ENCODE results near the gene ADCK1.
"Not testable (repeated sequence)": the region's sequence is repeated elsewhere in the genome, so short reads cannot be mapped to it uniquely, and the experiment has no call there.

The ADCK1 gene, protein sequence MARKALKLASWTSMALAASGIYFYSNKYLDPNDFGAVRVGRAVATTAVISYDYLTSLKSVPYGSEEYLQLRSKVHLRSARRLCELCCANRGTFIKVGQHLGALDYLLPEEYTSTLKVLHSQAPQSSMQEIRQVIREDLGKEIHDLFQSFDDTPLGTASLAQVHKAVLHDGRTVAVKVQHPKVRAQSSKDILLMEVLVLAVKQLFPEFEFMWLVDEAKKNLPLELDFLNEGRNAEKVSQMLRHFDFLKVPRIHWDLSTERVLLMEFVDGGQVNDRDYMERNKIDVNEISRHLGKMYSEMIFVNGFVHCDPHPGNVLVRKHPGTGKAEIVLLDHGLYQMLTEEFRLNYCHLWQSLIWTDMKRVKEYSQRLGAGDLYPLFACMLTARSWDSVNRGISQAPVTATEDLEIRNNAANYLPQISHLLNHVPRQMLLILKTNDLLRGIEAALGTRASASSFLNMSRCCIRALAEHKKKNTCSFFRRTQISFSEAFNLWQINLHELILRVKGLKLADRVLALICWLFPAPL

GRCh38 chr14:77799863-77800730, at the start of gene ADCK1:
Gene ADCK1, plus strand, starts transcription at chr14:77800109. Its CDS starts 18,870 bp downstream, at chr14:77818979.
- DNase-seq = peak; percentile 96

DNA sequence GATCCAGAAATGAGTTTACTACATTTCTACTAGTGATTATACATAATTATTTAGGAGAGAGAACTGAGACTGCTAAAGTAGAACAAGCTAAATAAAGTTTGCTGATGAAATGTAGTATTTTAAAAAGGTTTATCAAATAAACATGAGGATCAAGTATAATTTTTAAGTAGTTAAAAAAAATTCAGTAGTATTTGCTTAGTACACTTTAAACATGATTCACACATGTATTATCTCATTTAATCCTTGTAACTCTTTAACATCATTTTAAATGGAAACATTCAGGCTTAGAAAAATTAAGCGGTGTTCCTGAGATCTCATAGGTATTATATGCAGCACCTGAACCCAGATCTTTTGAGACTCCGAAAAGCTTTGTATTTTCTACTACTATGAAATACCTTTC, 47.6 kb upstream of the ADCK1 start:
- DNase-seq = no peak

GRCh38 chr14:77752799-77753516, 47.0 kb upstream of the ADCK1 start:
- no peak for DNase-seq

DNA sequence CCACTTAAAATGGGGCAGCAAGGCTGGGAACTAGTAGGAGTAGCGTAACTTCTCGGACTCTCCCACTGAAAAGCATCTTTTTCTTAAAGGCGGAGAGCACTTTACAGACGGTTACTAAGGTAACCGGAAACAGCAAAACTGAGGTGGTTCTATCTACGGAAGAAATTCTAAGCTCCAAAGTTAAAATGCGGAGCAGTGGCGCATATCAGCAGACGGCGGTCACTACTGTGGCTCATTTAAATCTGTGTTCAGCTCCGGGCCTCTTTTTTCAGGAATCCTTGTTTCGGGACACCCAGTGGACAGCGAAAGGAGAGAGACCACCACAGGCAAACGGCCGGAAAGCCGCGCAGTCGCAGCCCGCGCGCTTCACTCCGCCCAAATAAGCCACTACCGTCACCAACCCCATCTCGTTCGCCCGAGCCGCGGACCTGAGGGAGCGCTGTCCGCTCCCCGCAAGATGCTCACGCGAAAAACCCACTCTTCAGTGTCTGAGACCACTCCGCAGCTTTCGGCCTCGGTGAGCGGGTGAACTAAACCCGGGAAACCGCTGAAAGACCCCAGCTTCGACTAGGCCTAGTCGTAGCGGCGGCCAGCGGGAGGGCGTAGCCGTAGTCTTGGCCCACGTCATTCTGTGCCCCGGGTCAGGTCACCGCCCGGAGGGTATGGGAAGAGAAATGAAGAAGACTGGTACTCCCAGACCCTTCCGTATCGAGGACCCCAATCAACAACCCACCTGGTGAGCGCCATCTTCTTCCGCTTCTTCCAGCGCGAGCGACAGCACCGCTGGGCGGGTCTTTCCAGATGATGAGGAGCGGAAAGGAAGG, 39.3 kb upstream of the ADCK1 start, which contains the start of gene SNW1:
Gene SNW1, minus strand, starts transcription at position 776 of the 824 bp plus-strand sequence. Its CDS starts 29 bp downstream, at position 747.
- peak; percentile 99 for DNase-seq

GRCh38 chr14:77761205-77761931, 38.5 kb upstream of the ADCK1 start:
- DNase-seq = peak; percentile 49

DNA sequence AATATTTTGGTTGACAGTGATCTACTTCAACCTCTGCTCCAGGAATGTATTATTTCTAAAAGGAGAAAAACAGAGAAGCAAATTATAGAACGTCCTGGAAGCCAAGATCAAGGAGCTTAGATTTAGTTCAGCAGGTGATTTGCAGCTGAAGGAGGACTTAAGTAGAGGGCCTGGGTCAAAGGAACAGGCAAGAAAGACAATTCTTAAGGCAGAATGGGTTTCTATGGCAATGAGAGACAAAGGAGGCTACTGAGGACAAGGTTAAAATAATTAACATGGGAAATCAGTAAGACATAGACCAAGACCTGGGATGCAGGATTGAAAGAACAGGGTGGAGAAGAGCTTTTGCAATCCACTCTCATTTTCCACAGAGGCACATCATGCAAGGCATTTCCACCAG, 36.6 kb upstream of the ADCK1 start:
- no peak for DNase-seq

- DNase-seq = no peak
These were observed 35.9 kb upstream of the ADCK1 start for GRCh38 chr14:77763978-77764377.

DNA sequence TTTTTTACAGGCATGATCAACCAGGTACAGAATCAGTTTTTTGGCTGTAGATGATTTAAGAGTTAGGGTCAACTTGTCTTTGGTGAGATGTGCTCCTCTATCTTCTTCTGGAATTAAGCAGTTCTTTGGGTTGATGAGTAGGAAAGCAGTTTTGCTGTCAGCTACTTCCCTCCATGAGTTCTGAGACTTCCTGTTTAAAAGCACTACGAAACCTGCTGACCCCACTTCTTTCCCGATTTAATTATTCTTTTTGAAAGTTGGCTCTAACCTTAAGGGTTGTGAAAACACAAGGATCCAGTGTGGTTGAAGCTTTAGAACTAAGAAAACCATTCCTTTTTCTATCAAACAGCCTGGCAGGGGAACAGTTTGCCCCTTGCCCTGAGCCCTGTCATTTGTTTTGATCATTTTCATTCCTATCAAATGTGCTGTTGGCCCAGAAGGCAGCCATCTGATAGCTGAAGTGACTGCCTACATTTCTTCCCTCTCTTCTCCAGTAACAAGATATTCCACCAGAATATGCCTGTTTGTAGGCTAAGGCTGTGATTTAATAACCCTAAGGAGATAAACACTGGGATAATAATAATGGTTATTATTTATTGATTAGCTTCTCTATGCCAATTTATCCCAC, 31.4 kb upstream of the ADCK1 start:
- DNase-seq = not testable (repeated sequence)

DNA sequence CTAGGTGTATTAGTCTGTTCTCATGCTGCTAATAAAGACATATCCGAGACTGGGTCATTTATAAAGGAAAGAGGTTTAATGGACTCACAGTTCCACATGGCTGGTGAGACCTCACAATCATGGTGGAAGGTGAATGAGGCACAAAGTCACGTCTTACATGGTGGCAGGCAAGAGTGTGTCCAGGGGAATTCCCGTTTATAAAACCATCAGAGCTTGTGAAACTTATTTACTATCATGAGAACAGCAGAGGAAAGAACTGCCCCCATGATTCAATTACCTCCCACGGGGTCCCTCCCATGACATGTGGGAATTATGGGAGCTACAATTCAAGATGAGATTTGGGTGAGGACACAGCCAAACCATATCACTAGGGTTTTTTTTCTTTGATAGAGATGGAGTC, 25.9 kb upstream of the ADCK1 start:
- not testable (repeated sequence) for DNase-seq

DNA sequence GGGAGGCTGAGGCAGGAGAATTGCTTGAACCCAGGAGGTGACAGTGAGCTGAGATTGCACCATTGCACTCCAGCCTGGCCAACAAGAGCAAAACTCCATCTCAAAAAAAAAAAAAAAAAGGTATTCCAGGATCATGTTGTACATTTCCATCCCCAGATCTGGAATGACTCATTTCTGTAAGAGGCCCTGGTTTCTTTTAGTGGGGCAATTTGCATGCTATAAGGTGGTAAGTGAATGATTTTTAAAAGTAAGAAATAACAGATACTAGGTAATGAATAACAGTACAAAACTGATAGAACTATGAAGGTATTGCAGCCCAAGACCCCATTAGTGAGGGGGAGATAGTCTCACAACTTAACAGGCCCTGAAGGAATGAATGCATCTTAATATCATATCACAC, 17.7 kb upstream of the ADCK1 start:
- DNase-seq = no peak

DNA sequence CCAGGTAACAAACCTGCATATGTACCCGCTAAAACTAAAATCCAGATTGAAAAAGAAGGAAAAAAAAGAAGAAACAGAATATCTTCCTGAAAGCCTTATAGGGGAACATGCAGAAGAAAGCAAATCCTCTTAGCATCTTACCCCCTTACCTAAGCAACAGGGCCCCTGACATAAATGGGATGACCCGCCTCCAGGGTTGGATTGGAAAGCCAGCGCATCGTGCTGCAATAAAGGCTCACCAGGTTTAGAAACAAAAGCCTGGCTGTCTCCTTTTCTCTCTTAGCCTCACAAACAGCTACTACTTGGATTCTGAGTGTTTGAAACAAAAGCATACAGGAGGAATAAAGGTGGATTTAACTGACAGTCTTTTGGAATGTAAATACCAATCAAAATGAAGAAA, 13.8 kb upstream of the ADCK1 start:
- DNase-seq = no peak

DNA sequence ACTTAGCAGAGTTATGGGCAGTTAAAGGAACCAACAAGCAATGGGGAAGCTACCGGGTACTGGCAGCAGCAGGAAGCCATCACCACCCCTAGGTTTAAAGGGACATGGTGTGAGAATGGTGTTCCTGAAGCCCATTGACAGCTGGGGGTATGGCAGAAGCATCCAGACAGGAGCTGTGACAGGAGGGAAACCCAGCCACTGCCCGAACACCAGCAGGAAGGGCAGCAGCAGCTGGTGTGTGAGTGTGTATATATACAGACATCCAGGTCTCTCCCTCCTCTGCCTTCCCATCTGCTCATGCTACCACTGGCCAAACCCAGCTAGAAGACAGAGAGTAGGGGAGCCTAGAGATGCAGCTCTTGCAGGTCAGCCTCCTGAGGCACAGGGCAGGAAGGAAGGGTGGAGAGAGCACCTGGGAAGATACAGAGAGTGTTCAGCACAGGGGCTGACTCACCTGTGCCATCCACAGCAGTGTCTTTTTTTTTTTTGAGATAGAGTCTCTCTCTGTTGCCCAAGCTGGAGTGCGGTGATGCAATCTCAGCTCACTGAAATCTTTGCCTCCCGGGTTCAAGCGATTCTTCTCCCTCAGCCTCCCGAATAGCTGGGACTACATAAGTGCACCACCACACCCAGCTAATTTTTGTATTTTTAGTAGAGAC, 9.2 kb upstream of the ADCK1 start:
- peak; percentile 96 for DNase-seq

- no peak for DNase-seq
These were observed 8.7 kb upstream of the ADCK1 start for GRCh38 chr14:77791225-77791600.

- DNase-seq = not testable (repeated sequence)
These were observed 6.7 kb upstream of the ADCK1 start for GRCh38 chr14:77793255-77793654.

- DNase-seq = no peak
These were observed 5.6 kb upstream of the ADCK1 start for GRCh38 chr14:77794357-77794756.

DNA sequence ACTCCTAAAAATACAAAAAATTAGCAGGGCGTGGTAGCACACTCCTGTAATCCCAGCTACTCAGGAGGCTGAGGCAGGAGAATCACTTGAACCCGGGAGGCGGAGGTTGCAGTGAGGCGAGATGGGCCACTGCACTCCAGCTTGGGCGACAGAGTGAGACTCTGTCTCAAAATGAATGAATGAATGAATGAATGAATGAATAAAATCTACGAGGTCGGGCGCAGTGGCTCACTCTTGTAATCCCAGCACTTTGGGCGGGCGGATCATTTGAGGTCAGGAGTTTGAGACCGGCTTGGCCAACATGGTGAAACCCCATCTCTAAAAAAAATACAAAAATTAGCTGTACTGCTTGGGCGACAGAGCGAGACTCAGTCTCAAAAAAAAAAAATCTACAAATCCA, 453 bp upstream of the ADCK1 start:
- DNase-seq = not testable (repeated sequence)

- DNase-seq = no peak
These were observed 905 bp downstream of the ADCK1 start for GRCh38 chr14:77800814-77801213.

- peak; percentile 61 for DNase-seq
These were observed 4.7 kb downstream of the ADCK1 start for GRCh38 chr14:77804592-77804991.

GRCh38 chr14:77805706-77806105, 5.8 kb downstream of the ADCK1 start:
- DNase-seq = no peak

DNA sequence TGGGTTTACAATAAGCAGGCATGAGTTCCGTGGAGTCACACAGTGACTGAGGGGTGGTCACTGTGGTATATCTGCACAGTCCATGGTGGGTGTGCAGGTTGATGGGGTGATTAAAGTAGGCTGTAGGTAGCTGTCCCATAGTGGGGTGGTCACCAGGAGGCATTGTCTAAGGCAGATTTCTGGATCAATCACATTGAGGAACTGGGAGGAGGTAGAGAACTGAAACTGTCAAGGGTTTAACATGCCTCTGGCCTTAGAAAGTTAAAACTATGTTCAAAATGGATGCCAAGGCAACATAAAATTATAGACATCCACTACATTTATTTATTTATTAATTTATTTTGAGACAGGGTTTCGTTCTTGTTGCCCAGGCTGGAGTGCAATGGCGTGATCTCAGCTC, 8.3 kb downstream of the ADCK1 start:
- no peak for DNase-seq

All from NCI-H1694 treated with DMSO at 0.1 percent for 48 hours (cell line).